Activated CD4-positive, alpha-beta T cell treated with anti-CD3 and anti-CD28 coated beads, Interleukin-2, amount 50 U/mL, for 24 hours (primary cell): Measurements from ENCODE around the gene CCBE1.
"Not testable (repeated sequence)": the region's sequence is repeated elsewhere in the genome, so short reads cannot be mapped to it uniquely, and the experiment has no call there.

Experiments
- DNase-seq, 2 donors: peaks; one replicate each; pipeline ENCODE4 v3.0.0-alpha.2; 2020; ENCODE audit warnings: low read depth in 1 of 2, low spot score in 1 of 2

CCBE1 gene

GRCh38 chr18:59697236-59697932, at the start of gene CCBE1:
Gene CCBE1, minus strand, starts transcription at chr18:59697423.
- DNase-seq: no peak

- no peak for DNase-seq
Measured at GRCh38 chr18:59744271-59744721, 47.1 kb upstream of the CCBE1 start.

- DNase-seq: no peak
Measured at GRCh38 chr18:59743566-59743965, 46.3 kb upstream of the CCBE1 start.

- no peak for DNase-seq
Measured at GRCh38 chr18:59742325-59743111, 45.3 kb upstream of the CCBE1 start.

GRCh38 chr18:59740141-59740540, 42.9 kb upstream of the CCBE1 start:
- DNase-seq: no peak

GRCh38 chr18:59737776-59738300, 40.6 kb upstream of the CCBE1 start:
- DNase-seq: no peak

- not testable (repeated sequence) for DNase-seq
Measured at GRCh38 chr18:59737335-59737734, 40.1 kb upstream of the CCBE1 start.

- no peak for DNase-seq
Measured at GRCh38 chr18:59736061-59736460, 38.8 kb upstream of the CCBE1 start.

- no peak for DNase-seq
Measured at GRCh38 chr18:59735269-59735860, 38.1 kb upstream of the CCBE1 start.

- no peak for DNase-seq
Measured at GRCh38 chr18:59733421-59733820, 36.2 kb upstream of the CCBE1 start.

- DNase-seq: no peak
Measured at GRCh38 chr18:59730896-59731295, 33.7 kb upstream of the CCBE1 start.

- no peak for DNase-seq
Measured at GRCh38 chr18:59729781-59730180, 32.6 kb upstream of the CCBE1 start.

- no peak for DNase-seq
Measured at GRCh38 chr18:59728816-59729215, 31.6 kb upstream of the CCBE1 start.

GRCh38 chr18:59725142-59725541, 27.9 kb upstream of the CCBE1 start:
- DNase-seq: no peak

GRCh38 chr18:59724103-59724502, 26.9 kb upstream of the CCBE1 start:
- DNase-seq: no peak

- no peak for DNase-seq
Measured at GRCh38 chr18:59721931-59722330, 24.7 kb upstream of the CCBE1 start.

- DNase-seq: no peak
Measured at GRCh38 chr18:59721211-59721610, 24.0 kb upstream of the CCBE1 start.

GRCh38 chr18:59719544-59720181, 22.4 kb upstream of the CCBE1 start:
- no peak for DNase-seq

GRCh38 chr18:59718464-59719157, 21.4 kb upstream of the CCBE1 start:
- DNase-seq: no peak

- no peak for DNase-seq
Measured at GRCh38 chr18:59718108-59718463, 20.9 kb upstream of the CCBE1 start.

- no peak for DNase-seq
Measured at GRCh38 chr18:59717291-59717690, 20.1 kb upstream of the CCBE1 start.
